DND-41 (cell line): ENCODE data around the gene SMTNL2.

Source experiments
- ATAC-seq: fragments of 200-7000 bp; cut with Tn5 transposase; 3 replicates; pipeline ENCODE4 v1.9.1; 2021; ENCODE audit warnings: low read depth; ENCODE audit not compliant: insufficient read depth
- DNase-seq: peaks from one replicate; pipeline ENCODE4 v3.0.0-alpha.2; 2020
- H2AFZ ChIP-seq: 2 replicates; pipeline ENCODE4 v1.6.0; 2012; ENCODE audit warnings: low read depth, low read length
- H3K27ac ChIP-seq: 2 replicates; pipeline ENCODE4 v1.5.1; 2012; ENCODE audit warnings: low read length, inconsistent platforms
- H3K27me3 ChIP-seq: fragments of 200-600 bp; sonication (generic); 2 replicates; pipeline ENCODE4 v1.6.0; 2012; ENCODE audit warnings: low read length, mild to moderate bottlenecking, inconsistent platforms; ENCODE audit not compliant: insufficient read depth, poor library complexity
- H3K36me3 ChIP-seq: 2 replicates; pipeline ENCODE4 v1.5.1; 2012; ENCODE audit warnings: low read length, inconsistent platforms; ENCODE audit not compliant: insufficient read depth
- H3K4me1 ChIP-seq: 2 replicates; pipeline ENCODE4 v1.5.1; 2012; ENCODE audit warnings: mild to moderate bottlenecking, low read length; ENCODE audit not compliant: insufficient read depth
- H3K4me2 ChIP-seq: 2 replicates; pipeline ENCODE4 v1.6.0; 2012; ENCODE audit warnings: mild to moderate bottlenecking, moderate library complexity, low read length, inconsistent platforms; ENCODE audit not compliant: insufficient read depth
- H3K4me3 ChIP-seq, 2 experiments: fragments of 200-600 bp in 1 of 2; shearing (Covaris generic) in 1 of 2; 2 replicates each; pipeline ENCODE4 v1.5.1; 2012 to 2016; ENCODE audit warnings: inconsistent platforms in 2 of 2, low read length in 2 of 2, mild to moderate bottlenecking in 2 of 2, low read depth in 1 of 2, moderate library complexity in 1 of 2
- H3K79me2 ChIP-seq: 2 replicates; pipeline ENCODE4 v1.6.0; 2012; ENCODE audit warnings: low read length, inconsistent platforms; ENCODE audit not compliant: insufficient read depth
- H3K9ac ChIP-seq: 2 replicates; pipeline ENCODE4 v1.6.0; 2012; ENCODE audit warnings: low read depth, mild to moderate bottlenecking, inconsistent platforms, low read length, moderate library complexity
- H3K9me3 ChIP-seq: 2 replicates; pipeline ENCODE4 v1.5.1; 2012; ENCODE audit warnings: low read length, moderate library complexity, mild to moderate bottlenecking, inconsistent platforms; ENCODE audit not compliant: insufficient read depth, severe bottlenecking
- H4K20me1 ChIP-seq: 2 replicates; pipeline ENCODE4 v1.6.0; 2012; ENCODE audit warnings: low read length; ENCODE audit not compliant: insufficient read depth
- CTCF ChIP-seq: IDR thresholded peaks from 2 replicates; pipeline ENCODE4 v1.5.1; 2012; ENCODE audit warnings: borderline replicate concordance, low read length, moderate library complexity, mild to moderate bottlenecking; ENCODE audit not compliant: poor library complexity, severe bottlenecking; ENCODE audit errors: extremely low read depth
- EZH2 ChIP-seq: IDR thresholded peaks from 3 replicates; pipeline ENCODE4 v1.6.1; 2012; ENCODE audit warnings: borderline replicate concordance, low read depth, mild to moderate bottlenecking, moderate library complexity, low read length, inconsistent platforms; ENCODE audit not compliant: severe bottlenecking

The SMTNL2 gene

GRCh38 chr17:4631836-4632580, 47.7 kb downstream of the SMTNL2 start:
- Histone ChIP-seq H3K27me3 (peaks cover 21% of the 10 kb centered on the region), H4K20me1 (peaks cover 3% of the 10 kb centered on the region; the same call in 1 of the 2 replicates), H3K36me3 (no peaks in the 10 kb centered on the region), H3K79me2 (no peaks in the 10 kb centered on the region), H3K4me3 (no peak overlapping the region), H3K4me2 (no peak overlapping the region), H3K9ac (no peak overlapping the region), H3K4me1 (no peaks in the 10 kb centered on the region), H3K9me3 (no peaks in the 10 kb centered on the region), H2AFZ (no peak overlapping the region), H3K27ac (no peak overlapping the region)
- ATAC-seq: no peak
- TF ChIP-seq EZH2: no peak
- no peak for TF ChIP-seq CTCF
- no peak for DNase-seq

- H3K9me3 ChIP-seq: no peaks in the 10 kb centered on the region
- H3K4me1 ChIP-seq: no peaks in the 10 kb centered on the region
- no peaks in the 10 kb centered on the region for H3K79me2 ChIP-seq
- no peak overlapping the region for H3K4me3 ChIP-seq
- H3K4me2 ChIP-seq: no peak overlapping the region
- H4K20me1 ChIP-seq: peaks cover 3% of the 10 kb centered on the region; the same call in 1 of the 2 replicates
- H3K27me3 ChIP-seq: peaks cover 24% of the 10 kb centered on the region
- ATAC-seq (no peak), DNase-seq (no peak)
- H2AFZ ChIP-seq: no peak overlapping the region
- H3K27ac ChIP-seq: no peak overlapping the region
- H3K36me3 ChIP-seq: no peaks in the 10 kb centered on the region
- TF ChIP-seq EZH2 (no peak), CTCF (no peak)
- no peak overlapping the region for H3K9ac ChIP-seq
Observed at GRCh38 chr17:4632581-4632920, 48.2 kb downstream of the SMTNL2 start.

GRCh38 chr17:4633643-4634042, 49.3 kb downstream of the SMTNL2 start:
- no peak for TF ChIP-seq CTCF
- TF ChIP-seq EZH2: no peak
- no peaks in the 10 kb centered on the region for H3K9me3 ChIP-seq
- DNase-seq (no peak), ATAC-seq (no peak)
- no peaks in the 10 kb centered on the region for H3K36me3 ChIP-seq
- no peaks in the 10 kb centered on the region for H3K79me2 ChIP-seq
- no peak overlapping the region for H3K27ac ChIP-seq
- peaks cover 24% of the 10 kb centered on the region for H3K27me3 ChIP-seq
- no peaks in the 10 kb centered on the region for H3K4me1 ChIP-seq
- no peak overlapping the region for H3K4me3 ChIP-seq
- no peak overlapping the region for H2AFZ ChIP-seq
- H3K4me2 ChIP-seq: no peak overlapping the region
- H4K20me1 ChIP-seq: peaks cover 3% of the 10 kb centered on the region; the same call in 1 of the 2 replicates
- no peak overlapping the region for H3K9ac ChIP-seq
